Coronary artery (tissue), 2 donors: ENCODE measurements around the gene KLK2.

ENCODE experiments used
- DNase-seq: peaks from one replicate; pipeline ENCODE4 v3.0.0-alpha.2; 2017; ENCODE audit warnings: low spot score
- H3K27ac ChIP-seq, 2 donors: fragments of 200-600 bp; sonication (generic); one replicate each; pipeline ENCODE4 v1.5.1; 2016 to 2019
- H3K4me3 ChIP-seq: fragments of 200-600 bp; sonication (generic); 2 replicates; pipeline ENCODE4 v1.5.1; 2016; ENCODE audit warnings: mild to moderate bottlenecking, moderate library complexity
- CTCF ChIP-seq: fragments of 200-600 bp; sonication (generic); IDR thresholded peaks from one replicate; pipeline ENCODE4 v1.5.1; 2019; ENCODE audit warnings: antibody characterized with exemption

KLK2 gene

GRCh38 chr19:50873056-50873455, at the start of gene KLK2:
Gene KLK2 (plus strand): TSS chr19:50873439. CDS start chr19:50873474, 35 bp downstream.
- no peak for DNase-seq
- no peak for TF ChIP-seq CTCF
- no peak within 1 kb of the TSS for H3K4me3 ChIP-seq
- H3K27ac ChIP-seq: no peak within 1 kb of the TSS

- no peak for TF ChIP-seq CTCF
- Histone ChIP-seq H3K27ac (no peak overlapping the region), H3K4me3 (no peak overlapping the region)
- DNase-seq: no peak
These were observed 46.6 kb upstream of the KLK2 start for GRCh38 chr19:50826492-50827240.

GRCh38 chr19:50827476-50827875, 45.8 kb upstream of the KLK2 start:
- Histone ChIP-seq H3K27ac (no peak overlapping the region), H3K4me3 (no peak overlapping the region)
- no peak for DNase-seq
- no peak for TF ChIP-seq CTCF

- no peak overlapping the region for H3K4me3 ChIP-seq
- no peak for TF ChIP-seq CTCF
- no peak overlapping the region for H3K27ac ChIP-seq
- DNase-seq: no peak
These were observed 43.4 kb upstream of the KLK2 start for GRCh38 chr19:50829801-50830200.

- H3K27ac ChIP-seq: no peak overlapping the region
- no peak for TF ChIP-seq CTCF
These were observed 42.8 kb upstream of the KLK2 start for GRCh38 chr19:50830266-50831025.

GRCh38 chr19:50831026-50831396, 42.2 kb upstream of the KLK2 start:
- no peak for DNase-seq
- no peak for TF ChIP-seq CTCF
- no peak overlapping the region for H3K27ac ChIP-seq
- H3K4me3 ChIP-seq: no peak overlapping the region

More at GRCh38 chr19:50830266-50831025, 42.8 kb upstream of the KLK2 start:
- no peak overlapping the region for H3K4me3 ChIP-seq
- no peak for DNase-seq

- Histone ChIP-seq H3K27ac (no peak overlapping the region), H3K4me3 (no peak overlapping the region)
- no peak for TF ChIP-seq CTCF
- DNase-seq: no peak
These were observed 40.6 kb upstream of the KLK2 start for GRCh38 chr19:50832666-50833065.
